Mammary epithelial cell (primary cell): ENCODE data around the gene GOLGA8B.
"Not testable (repeated sequence)": the region's sequence is repeated elsewhere in the genome, so short reads cannot be mapped to it uniquely, and the experiment has no call there.

Source experiments
- EZH2 ChIP-seq: IDR thresholded peaks from 2 replicates; pipeline ENCODE4 v1.6.1; 2012; ENCODE audit warnings: low read length, inconsistent platforms, borderline replicate concordance
- TF ChIP-seq, protein P1 (sequence below), 2 donors: IDR thresholded peaks in 1 of 2; conservative IDR thresholded peaks in 1 of 2; 2 replicates each; pipeline ENCODE4 v1.5.1; 2011 to 2012; ENCODE audit warnings: inconsistent platforms in 2 of 2, low read length in 2 of 2, mild to moderate bottlenecking in 2 of 2, control low read depth in 1 of 2, low read depth in 1 of 2; ENCODE audit not compliant: insufficient read depth in 1 of 2; ENCODE audit errors: extremely low read depth in 1 of 2

DNA sequence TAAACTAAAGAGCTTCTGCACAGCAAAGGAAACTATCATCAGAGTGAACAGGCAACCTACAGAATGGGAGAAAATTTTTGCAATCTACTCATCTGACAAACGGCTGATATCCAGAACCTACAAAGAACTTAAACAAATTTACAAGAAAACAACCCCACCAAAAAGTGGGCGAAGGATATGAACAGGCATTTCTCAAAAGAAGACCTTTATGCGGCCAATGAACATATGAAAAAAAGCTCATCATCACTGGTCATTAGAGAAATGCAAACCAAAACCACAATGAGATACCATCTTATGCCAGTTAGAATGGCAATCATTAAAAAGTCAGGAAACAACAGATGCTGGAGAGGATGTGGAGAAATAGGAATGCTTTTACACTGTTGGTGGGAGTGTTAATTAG lies 49.7 kb upstream of the GOLGA8B start:
- TF ChIP-seq EZH2: not testable (repeated sequence)
- TF ChIP-seq, protein P1, sequence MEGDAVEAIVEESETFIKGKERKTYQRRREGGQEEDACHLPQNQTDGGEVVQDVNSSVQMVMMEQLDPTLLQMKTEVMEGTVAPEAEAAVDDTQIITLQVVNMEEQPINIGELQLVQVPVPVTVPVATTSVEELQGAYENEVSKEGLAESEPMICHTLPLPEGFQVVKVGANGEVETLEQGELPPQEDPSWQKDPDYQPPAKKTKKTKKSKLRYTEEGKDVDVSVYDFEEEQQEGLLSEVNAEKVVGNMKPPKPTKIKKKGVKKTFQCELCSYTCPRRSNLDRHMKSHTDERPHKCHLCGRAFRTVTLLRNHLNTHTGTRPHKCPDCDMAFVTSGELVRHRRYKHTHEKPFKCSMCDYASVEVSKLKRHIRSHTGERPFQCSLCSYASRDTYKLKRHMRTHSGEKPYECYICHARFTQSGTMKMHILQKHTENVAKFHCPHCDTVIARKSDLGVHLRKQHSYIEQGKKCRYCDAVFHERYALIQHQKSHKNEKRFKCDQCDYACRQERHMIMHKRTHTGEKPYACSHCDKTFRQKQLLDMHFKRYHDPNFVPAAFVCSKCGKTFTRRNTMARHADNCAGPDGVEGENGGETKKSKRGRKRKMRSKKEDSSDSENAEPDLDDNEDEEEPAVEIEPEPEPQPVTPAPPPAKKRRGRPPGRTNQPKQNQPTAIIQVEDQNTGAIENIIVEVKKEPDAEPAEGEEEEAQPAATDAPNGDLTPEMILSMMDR (conservative IDR thresholded peaks at IDR 0.05 in 1 of 2, IDR thresholded peaks at IDR 0.05 in 1 of 2; ENCODE audit: extremely low read depth in 1 of 2, insufficient read depth in 1 of 2, low read depth in 1 of 2, low read length in 2 of 2): not testable (repeated sequence)
